HG02798 (cell line): ENCODE measurements around the gene FPR3.
"Not testable (repeated sequence)": the region's sequence is repeated elsewhere in the genome, so short reads cannot be mapped to it uniquely, and the experiment has no call there.

Source experiments
- ATAC-seq: cut with Tn5 transposase; IDR thresholded peaks from one replicate; pipeline ENCODE4 v1.9.1; 2021; ENCODE audit warnings: mild to moderate bottlenecking; ENCODE audit not compliant: unreplicated experiment, poor library complexity

Gene FPR3

DNA sequence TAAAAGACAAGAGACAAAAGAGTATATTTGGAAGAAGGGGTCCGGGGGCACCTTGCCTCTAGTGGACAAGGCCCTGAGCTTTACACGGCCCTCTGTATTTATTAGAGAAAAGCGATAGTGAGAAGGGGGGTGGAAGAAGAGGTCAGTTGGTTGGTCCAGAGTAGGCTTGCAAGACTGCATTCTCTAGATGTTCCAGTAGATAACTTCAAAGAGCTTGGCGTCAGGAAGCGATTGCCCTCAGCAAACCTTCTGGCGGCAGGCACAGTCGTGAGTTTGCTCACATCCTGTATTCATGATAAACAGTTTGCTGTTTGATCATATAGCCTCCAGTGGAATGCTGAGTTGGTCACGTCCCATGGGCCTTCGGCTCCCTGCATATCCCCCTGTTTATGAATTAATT, 9.8 kb downstream of the FPR3 start:
- ATAC-seq = not testable (repeated sequence)

DNA sequence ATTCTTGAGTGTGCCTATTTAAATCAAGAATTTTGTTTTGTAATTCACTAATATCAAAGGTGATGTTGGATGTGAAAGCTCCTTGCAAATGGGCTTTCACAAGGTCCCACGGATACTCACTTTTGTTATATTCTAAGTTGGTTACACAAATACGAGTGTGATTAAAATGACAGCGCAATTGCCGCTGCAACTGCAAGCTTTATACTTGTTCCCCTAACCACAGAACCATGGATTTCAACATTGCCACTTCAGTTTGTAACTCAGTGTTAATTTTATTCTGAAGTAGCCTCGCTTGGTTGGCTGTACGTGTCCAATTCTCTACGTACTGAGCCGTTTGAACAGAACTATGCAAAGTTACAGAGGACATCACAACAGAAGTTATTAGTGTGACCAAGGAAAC, 10.4 kb downstream of the FPR3 start:
- ATAC-seq = not testable (repeated sequence)

GRCh38 chr19:51806571-51806970, 11.6 kb downstream of the FPR3 start:
- ATAC-seq = not testable (repeated sequence)

DNA sequence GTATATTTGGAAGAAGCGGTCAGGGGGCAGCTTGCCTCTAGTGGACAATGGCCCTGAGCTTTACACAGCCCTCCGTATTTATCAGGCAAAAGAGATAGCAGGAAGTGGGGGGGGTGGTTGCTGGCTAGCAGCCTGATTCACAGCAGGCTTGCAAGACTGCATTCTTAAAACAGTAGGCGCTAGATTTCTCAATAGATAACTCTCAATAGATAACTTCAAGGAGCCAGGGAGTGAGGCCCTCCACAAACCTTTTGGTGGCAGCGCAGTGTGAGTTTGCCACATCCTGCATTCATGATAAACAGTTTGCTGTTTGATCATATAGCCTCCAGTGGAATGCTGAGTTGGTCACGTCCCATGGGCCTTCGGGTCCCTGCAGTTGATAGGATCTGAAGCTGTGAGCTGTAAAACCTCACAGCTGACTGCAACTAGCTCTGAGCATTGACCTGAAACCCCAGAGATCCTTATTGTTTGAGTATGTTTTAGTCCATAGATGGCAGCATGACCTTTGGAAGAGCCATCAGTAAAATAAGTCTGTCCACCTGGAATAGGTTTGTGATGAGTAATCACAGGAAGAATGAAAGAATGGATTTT, 12.2 kb downstream of the FPR3 start:
- ATAC-seq = no peak

DNA sequence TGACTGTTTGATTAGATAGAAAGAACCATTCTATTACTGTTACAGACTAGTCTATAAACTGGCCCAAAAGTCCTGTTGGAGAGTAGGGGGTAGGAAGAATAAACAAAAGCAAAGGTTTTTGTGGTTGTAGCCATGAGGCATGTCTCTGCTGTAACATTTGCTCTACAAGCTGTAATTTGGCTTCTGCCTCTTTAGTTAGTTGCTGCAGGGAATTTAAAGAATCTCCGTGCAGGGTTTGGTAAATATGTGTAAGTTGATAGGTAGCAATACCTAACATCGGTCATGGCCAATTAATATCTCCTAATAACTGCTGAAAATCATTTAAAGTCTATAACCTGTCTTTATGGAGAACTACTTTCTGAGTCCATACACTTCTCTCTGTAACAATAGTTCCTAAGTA, 13.0 kb downstream of the FPR3 start:
- no peak for ATAC-seq

- no peak for ATAC-seq
These were observed 13.5 kb downstream of the FPR3 start for GRCh38 chr19:51808333-51808986.

- ATAC-seq = no peak
These were observed 14.8 kb downstream of the FPR3 start for GRCh38 chr19:51809787-51810186.

DNA sequence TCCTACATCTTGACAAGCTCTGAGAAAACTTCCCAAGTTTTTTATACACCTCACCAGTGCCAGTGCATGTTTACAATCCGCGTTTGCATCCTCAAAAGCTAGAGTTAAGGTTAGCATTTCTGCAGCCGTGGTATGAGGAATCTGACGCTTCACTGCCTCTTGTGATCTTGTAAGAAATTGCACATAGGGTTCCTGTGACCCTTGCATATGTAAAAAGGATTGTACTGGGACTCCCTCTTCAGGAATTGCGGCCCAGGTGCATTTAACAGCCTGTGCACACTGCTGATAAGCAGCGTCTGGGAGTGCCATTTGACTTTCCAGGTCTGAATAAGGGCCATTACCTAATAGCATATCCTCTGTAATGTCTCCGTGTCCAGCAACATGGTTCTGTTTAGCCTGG, 15.3 kb downstream of the FPR3 start:
- ATAC-seq = no peak

DNA sequence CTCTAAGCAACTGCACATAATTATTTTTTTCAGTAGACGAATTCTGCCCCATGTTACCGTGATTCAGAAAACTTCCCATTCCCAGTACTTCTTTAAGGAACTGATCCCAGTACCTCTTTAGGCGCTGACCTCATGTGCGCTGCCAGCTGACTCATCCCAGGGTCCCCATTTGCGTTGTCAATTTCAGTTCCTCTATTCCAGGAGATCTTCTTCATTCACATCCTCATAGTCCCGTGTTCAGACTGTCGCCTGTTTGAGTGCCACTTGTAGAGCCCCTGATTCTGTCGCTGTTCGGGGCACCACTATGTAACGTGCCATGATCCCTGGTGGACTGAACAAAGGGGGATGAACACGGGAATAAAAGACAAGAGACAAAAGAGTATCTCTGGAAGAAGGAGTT, 16.4 kb downstream of the FPR3 start:
- no peak for ATAC-seq

DNA sequence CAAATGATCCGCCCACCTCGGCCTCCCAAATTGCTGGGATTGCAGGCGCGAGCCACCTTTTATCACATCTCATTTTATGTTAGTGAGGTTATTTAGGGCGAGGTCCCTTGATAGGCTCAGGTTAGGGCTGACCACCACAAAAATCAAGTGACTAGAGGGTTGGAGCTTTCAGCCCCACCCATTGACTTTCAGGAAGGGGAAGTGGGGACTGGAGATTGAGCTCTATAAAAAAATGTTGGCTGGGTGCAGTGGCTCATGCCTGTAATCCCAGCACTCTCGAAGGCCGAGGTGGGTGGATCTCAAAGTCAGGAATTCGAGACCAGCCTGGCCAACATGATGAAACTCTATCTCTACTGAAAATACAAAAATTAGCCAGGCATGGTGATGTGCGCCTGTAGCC, 20.1 kb downstream of the FPR3 start:
- ATAC-seq = no peak

DNA sequence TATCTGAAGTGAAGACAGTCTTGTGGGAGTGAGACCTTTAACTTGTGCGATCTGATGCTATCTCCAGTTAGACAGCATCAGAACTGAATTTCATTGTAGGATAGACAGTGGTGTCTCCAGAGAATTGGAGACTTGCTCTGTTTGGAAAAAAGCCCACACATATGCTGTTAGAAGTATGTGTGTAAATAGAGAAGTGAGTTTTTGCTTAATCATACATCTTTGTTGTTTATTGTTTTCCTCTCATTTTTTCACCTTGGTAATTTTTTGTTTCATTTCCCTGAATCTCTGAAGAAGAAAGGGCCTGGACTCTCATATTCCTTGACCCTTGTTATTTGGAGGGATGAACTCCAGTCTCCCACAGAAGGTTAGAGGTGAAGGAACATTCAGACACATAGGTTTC, 21.8 kb downstream of the FPR3 start:
- ATAC-seq = no peak

DNA sequence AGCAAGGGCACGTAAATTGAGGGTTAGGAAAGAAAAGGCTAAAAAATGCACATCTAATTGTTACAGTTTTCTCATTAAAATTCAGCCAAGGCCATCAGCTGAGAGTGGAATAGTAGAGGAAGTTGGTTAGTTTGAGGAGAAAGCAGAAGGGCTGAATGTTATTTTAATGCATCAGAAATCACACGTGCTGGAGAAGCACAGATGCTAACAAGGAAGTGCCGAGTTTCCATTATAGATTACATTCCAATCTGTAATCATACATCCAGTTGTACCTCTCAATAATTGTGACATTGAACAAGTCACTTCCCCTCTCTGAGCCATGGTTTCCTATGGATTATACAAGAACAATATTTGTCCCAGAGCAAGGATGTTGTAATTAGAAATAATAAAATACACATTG, 25.1 kb downstream of the FPR3 start:
- no peak for ATAC-seq

GRCh38 chr19:51820831-51821446, 26.0 kb downstream of the FPR3 start:
- no peak for ATAC-seq

DNA sequence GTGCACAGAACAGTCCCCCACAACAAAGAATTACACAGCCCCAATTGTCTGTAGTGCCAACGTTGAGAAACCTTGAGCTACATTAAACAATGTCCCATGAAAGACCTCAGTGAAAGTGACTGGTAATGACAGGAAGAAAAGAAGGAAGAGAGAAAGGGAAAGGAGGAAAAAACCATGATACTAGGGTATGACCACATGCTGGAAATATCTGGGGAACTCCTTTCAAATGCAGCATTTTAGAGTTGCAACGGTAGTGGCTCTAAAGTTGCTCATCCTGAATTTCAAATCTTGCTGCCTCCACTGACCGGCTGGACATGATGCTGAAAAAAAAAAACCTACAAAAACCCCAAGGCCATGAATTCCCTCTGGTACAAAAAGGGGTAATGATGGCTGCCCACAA, 26.5 kb downstream of the FPR3 start:
- no peak for ATAC-seq

DNA sequence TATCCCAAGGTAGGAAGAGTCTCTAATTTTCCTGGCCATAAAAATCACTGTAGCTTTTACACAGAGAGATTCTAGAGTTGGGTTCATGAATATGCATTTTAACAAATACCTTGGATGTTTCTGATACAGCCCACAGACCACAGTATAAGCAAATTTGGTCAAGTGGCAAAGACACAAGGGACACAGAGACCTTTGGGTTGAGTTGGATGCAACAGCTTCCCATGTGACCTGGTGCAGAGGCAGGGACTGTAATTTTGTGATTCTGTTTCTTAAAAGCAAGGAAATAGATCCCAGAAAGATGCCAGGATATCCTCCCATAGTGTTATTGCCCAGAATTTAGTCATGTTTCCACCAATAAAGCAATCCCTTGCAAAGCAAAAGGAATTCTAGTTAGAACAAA, 27.0 kb downstream of the FPR3 start:
- ATAC-seq = no peak

DNA sequence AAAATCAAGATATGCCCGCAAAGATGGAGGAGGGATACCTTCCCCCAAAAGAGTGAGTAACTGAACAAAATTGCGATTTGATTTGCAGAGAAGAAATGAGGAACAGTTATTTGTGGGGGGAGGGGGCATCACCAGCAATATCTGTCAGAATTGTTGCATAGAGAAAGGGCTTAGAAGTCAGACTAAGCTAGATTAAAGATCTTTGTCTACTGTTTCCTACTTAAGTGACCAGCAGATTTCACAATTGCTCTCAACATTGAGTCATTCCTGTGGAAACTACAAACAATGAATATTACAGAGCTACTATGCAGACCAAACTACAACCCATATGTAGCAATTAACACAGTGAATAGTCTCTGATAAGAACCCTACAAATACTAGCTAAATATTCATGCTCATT, 27.4 kb downstream of the FPR3 start:
- no peak for ATAC-seq

DNA sequence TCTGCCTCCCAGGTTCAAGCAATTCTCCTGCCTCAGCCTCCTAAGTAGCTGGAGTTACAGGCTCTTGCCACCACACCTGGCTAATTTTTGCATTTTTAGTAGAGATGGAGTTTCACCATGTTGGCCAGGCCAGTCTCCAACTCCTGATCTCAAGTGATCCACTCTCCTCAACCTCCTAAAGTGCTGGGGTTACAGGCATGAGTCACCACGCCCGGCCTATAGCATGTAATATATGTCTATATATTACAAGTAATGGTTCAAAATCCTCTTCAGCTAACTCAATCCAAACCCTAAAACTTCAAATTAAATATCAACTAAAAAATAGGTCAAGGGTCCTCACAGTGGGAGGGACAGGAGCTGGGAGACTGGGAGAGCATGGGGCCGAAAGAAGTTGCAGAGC, 28.0 kb downstream of the FPR3 start:
- no peak for ATAC-seq

- ATAC-seq = no peak
These were observed 29.5 kb downstream of the FPR3 start for GRCh38 chr19:51824281-51825005.

GRCh38 chr19:51830274-51830673, 35.3 kb downstream of the FPR3 start:
- ATAC-seq = no peak

DNA sequence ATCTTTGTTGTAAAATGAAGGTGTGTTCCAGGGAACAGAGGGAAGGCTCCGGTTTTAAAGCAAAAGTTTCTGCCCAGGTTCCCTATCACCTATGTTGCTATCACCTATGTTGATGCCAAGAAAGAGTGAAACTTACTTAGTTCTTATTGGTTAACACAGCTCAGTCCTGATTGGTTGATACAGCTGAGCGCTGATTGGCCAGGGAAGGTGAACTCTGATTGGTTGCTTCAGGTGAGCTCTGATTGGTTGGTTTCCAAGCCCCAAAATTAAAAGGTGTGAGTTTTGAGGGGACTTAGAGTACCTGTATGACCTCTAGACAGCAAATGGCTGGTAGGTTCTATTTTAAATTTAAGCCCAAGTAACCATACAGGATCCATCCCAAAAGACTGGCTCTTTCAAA, 42.2 kb downstream of the FPR3 start:
- no peak for ATAC-seq

- no peak for ATAC-seq
These were observed 67.1 kb downstream of the FPR3 start for GRCh38 chr19:51861870-51862622.
